Activated T-helper 1 cell treated with Interleukin-2 at 50 U/mL for 16 hours (primary cell): ENCODE measurements around the gene INTS6.

Source experiments
- DNase-seq: peaks from one replicate; pipeline ENCODE4 v3.0.0-alpha.2; 2020; ENCODE audit warnings: low read depth

The INTS6 gene

DNA sequence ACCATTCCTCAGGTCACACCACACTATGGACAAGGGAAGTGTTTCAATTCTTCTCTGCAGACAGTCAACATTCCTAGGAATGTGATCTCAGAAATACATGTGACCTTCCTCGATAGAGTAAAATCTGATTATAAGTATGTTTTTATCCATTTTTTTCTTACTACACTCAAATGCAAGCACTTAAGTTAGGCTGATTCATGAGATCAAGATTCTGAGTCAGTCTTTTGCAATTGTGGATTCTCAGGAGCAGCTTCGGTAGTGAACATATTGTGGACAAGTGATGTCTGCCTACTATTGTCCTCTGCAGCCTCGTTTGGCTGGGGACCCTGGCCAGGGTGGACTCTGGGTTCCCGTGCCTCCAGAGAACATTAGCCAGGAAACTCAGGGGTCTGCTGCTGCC lies 110.1 kb downstream of the INTS6 start:
- DNase-seq, result no peak

DNA sequence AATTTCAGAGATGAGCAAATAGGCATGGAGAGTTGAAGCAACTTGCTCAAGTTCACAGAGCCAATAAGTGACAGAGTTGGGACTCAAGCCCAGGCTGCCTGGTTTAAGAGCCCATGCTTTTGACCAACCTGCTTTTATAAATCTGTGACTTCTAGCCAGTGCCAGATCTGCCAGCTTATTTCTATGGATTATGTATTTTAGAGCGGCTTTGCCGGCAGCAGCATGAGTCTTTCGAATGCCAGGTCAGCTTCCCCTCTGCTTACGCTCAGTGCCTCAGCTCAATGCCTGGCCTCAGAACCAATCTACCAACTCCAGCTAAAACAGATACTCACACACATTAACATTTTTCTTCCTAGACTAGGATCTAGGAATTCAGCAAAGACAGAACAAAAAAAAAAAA lies 111.0 kb downstream of the INTS6 start:
- DNase-seq, result no peak

DNA sequence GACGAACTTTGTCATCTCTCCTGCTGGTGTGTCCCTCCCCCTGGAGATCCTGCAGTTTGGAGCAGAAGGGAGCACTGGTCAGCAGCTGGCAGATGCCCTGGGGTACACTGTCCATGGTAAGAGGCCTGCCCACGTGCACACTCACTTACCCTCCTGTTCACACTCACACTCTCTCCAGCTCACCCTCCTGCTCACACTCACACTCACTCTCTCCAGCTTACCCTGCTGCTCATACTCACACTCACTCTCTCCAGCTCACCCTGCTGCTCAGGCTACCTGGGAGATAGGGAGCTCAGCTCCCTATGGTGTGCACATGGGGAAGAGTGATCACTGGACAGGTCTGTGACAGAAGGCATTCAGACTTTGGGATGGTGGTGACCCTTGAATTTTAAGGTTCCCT lies 111.6 kb downstream of the INTS6 start:
- no peak for DNase-seq

DNA sequence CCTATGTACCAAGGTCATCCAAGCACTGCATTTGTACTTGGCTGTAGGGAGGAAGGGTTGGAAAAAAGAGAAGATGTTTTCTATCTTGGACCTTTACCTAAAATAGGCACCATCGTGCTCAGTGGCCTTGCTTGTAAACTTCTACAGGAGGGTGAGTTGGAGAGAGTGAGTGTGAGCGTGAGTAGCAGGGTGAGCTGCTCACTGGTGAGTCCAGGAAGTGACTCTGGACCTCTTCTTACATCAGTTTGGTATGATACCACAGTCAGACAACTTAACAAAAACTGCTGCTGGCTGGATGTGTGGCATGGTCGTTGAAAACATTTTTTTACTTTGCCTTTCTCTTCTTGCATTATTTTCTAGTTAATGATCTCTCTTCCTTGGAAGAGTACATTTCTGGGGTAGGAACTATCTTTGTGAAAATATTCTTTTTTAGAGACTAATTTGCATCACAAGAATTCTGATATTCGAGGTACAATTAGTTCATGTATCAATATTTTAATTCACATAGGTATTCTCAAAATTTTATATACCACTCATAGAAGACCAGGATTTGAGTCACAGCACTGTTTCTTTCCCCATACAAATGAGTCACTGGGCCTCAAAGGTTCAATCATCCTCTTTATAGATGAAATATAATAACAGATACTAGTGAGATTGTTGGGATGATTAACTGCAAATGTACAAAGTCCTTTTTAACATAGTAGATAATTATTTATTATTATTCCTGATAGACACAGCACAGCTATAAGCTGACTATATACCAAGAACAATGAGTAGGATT lies 112.7 kb downstream of the INTS6 start:
- DNase-seq, result no peak

DNA sequence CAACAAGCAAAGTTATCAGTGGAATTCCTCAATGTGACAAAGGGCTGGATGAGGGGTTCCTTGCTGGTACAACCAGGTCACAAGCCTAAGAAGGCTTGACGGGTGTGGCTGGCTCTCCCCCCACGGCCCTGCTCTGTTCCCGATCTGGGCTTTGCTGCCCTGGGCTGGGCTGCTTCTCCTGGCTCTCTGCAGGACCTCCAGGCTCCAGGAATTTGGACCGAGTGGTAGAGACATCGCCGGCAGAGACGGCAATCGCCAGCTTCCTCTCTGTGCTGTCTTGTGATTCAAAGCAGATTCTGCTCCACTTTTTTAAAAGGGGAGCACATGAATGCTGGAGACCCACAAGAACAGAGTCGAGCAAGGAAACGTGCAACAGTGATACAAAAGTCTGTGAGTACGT lies 113.5 kb downstream of the INTS6 start, which contains the start of gene SERPINE3:
Gene SERPINE3, plus strand, starts transcription at position 338 of the 400 bp plus-strand sequence. CDS start 1,401 bp downstream, outside the sequence.
- no peak for DNase-seq

DNA sequence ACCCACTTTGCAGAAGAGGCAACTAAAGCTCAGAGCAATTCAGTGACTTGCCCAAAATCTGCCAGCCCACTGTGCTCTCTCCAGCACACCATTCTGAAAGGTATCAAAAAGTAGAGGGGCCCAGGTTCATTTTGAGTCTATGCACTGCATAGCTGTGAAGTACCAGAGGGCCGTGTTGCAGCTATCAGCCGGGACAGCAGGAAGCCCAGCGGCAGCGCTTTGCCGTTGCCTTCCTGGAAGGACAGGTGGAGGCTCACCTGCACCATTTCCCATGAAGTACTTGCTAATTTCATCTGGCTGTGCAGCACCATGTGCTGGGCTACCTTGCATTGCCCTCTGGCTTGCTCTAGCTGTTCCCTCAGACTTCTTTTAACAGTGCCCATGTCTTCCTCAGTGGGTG lies 116.1 kb downstream of the INTS6 start:
- DNase-seq, result no peak

DNA sequence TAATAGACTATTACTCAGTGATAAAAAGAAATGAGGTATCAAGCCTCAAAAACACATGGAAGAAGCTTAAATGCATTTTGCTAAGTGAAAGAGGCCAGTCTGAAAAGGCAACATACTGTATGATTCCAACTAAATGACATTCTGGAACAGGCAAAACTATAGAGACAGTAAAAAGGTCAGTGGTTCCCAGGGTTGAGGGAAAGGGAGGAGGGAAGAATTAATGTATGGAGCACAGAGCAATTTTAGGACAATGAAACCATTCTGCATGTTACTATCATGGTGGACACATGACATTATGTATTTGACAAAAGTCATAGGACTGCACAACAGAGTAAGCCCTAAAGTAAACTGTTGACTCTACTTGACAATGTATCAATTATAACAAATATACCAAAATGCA lies 119.0 kb downstream of the INTS6 start:
- no peak for DNase-seq

DNA sequence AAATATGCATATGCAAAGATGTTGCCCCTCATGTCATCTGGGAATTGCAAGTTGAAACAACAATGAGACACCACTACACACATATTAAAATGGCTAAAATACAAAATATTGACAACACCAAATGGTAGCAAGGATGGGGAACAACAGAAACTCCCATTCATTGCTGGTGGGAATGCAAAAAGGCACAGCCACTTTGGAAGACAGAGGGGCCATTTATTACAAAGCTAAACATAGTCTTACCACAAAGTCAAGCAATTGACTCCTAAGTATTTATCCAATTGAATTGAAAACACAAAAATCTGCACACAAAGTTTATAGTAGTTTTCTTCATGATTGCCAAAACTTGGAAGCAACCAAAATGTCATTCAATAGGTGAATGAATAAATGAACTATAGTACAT lies 119.4 kb downstream of the INTS6 start:
- no peak for DNase-seq

DNA sequence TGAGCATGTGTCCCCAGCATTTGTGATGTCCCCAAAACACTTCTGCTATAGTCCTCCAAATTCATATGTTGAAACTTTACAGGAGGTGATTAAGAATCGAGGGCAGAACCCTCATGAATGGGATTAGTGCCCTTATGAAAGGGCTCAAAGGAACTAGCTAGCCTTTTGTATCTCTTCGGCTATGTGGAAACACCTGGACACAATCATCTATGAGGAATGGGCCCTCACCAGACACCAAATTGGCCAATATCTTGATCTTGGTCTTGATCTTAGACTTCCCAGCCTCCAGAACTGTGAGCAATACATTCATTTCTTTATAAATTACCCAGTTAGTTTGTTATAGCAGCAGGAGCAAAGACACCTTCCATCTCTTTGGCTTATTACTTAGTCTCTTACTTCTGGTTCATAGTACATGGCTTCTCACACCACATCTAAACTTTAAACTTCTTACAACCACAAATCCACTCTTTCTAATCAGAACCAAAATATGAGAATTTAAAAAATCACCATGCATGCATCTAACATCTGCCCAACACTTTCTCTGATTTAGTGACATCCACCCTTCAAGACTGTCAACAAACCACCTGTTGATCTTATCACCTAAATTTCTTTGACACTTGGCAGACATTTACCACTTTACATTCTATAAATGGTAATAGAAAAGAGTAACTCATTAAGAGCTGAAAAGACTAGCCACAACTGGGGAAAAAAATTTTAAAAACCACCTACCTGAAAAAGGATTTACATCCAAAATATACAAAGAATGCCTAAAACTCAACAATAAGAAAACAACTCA lies 120.1 kb downstream of the INTS6 start:
- DNase-seq, result no peak

DNA sequence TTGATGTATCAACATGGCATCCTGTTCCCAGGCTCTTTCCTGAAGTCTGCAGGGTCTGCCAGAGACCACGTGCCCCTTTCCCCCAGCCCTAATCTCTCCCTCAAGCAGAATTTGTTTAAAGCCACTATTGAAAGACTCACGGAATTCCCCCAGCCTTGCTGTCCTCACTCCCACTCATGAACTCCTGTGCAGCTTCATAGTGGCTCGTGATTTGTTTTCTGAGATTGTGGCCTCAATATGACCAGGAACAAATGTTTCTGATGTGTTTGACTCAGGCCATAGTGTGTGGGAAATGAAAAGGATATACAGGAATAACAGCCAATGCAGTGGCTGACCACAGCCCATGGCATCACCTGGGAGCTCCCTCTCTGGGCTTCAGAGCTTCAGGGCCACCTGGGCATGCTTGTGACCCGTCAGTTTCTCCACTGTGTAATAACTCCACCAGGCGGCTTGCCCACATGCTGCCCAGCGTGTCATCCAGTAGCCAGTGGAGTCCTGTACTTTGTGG lies 121.4 kb downstream of the INTS6 start:
- DNase-seq, result no peak

DNA sequence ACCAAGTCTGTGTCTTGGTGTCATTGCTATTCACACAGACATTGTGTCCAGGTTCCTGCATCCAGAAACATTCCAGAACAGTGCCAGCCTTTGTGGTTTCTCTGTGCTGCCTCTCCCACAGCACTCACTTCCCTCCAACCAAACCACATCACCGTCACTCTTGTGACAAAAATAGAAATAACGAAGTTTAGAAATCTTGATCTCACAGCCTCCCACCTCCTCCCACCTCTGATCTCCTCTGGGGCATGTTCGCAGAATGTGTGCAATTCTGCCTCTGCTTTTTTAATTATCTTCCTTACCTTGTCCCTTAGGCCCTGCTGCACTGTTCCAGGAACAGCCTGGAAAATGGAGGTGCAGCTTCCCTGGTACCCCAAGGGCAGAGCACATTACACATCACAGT lies 122.0 kb downstream of the INTS6 start:
- no peak for DNase-seq

DNA sequence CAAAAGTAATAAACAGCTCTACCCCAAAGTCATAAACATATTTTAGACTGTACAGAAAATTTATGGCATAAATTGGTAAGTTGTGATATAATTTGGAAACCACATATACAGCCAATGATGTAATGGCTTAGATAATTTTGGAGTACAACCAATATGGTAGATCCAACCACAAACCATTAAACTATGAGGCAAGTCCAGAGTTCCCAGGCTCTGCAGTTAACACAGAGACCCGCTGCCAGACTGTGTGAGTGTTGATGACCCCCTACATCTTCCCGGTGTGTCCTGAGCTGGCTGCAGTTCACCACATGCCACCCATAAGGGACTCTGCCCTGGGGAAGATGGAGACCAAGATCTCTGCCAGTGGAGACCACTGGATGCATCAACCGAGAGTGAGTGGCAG lies 123.2 kb downstream of the INTS6 start:
- no peak for DNase-seq

DNA sequence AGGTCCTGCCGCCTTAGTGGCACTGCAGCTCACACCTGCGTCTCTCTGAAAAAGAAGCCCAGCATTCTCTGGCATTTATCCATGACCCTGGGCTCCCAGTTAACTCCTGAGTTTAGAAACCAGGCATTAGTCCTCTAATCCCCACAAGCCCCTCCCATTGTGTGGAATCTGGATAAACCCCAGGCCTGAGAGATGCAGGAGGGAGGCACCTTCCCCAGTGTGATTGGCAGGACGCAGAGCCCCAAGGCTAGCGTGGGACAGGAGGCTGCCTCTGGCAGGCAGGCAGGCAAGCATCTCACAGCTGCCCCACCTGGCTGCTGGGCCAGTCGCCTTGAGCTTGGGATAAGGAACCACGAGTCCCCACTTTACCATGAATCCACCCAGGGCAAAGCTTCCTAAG lies 124.3 kb downstream of the INTS6 start:
- no peak for DNase-seq

DNA sequence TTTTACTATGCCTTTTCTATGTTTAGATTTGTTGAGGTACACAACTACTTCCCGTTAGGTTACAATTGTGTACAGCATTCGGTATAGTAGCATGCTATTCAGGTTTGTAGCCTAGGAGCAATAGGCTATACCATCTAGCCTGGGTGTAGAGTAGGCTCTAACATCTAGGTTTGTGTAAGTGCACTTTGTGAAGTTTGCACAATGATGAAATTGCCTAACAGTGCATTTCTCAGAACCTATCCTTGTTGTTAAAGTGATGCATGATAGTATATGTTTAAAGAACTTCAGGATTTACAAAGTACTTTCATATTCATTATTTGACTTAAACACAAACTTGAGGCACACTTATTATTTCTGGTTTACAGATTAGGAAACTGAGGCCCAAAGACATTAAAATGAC lies 124.9 kb downstream of the INTS6 start:
- DNase-seq, result no peak

DNA sequence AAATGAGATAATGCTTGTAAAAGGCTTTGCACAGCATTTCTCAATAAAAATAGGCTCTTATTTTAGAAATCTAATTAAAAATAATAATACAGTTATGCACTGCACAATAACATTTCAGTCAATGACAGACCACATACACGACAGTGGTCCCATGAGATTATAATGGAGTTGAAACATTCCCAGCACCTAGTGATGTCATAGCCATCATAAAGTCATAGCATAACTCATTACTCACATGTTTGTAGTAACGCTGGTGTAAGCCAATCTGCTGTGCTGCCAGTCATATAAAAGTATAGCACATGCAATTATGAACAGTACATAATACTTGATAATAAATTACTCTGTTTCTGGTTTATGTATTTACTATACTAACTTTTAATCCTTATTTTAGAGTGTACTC lies 126.1 kb downstream of the INTS6 start:
- DNase-seq, result no peak

DNA sequence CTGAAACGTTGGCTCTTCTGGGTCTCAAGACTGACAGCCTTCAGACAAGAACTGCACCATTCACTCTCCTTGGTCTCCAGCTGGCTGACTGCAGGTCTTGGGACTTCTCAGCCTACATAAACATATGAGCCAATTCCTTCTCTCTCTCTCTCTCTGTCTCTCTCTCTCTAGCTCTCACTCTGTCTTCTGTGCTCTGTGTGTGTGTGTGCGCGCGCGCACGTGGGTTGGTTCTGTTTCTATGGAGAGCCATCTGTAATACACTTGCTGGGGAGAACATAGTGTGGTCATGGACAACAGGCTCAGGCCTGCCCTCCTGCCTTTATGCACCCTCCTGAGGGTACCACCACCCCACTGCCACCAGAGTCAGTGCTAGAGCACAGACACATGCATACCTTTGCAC lies 127.0 kb downstream of the INTS6 start:
- no peak for DNase-seq

DNA sequence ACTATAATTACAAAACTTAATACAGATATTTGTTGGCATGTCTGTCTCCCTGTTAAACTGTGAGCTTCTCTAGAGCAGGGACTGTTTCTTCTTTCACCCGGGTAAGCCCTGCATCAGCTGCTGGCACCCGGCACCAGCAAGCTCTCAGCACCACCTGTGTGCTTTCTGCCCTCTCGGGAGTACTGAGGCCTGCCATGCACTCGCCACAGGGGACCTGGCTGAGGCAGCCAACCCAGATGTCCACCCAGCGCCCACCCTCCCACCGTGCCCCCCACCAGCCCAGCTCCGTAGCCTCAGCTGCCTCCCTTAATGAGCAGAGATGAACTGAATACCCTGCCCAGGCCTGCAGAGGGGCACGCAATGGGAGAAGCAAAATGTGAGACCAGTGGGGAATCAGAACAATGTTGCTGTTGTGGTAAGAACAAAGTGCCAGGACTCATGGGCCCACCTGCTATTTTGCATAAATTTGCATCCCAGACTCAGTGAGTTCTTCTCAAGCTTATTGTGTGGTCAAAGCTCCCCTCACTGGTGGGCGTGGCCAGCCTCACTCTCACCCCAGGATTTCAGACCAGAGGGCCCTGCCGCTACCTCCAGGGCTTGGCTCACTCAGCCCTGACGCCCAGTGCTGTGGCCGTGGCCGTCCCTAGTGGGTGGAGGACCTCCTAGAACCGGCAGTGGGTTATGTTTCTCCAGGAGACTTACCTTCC lies 128.0 kb downstream of the INTS6 start:
- no peak for DNase-seq

DNA sequence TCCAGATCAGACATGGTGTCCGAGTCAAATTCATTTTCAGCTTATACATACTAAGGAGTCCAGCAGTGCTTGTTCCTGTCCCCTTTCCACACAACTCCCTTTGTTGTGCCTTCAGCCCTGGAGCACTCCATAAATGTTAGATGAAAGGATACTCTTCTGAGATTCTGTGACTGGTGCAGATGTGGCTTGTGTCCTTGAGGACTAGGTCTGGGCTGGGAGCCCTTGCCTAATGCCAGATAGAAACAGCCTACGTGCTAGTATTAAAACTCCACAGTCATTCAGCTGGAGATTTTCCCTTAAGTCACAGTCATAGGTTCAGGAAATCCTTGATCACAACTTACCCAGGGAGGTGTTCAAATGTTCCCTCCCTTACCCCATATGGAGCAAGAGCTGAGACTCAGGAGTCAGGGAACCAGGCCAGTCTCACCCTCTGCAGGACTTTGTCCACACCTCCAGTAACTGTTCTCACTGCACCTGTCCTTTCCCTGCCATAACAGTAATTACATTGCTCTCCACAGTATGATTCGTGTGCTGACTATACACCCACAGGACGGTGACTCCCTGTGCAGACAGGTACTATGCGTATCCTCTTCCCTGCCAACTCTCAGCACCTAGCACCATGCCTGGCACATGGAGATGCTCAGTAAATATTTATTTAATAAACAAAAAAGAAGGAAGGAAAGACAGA lies 128.9 kb downstream of the INTS6 start:
- no peak for DNase-seq

DNA sequence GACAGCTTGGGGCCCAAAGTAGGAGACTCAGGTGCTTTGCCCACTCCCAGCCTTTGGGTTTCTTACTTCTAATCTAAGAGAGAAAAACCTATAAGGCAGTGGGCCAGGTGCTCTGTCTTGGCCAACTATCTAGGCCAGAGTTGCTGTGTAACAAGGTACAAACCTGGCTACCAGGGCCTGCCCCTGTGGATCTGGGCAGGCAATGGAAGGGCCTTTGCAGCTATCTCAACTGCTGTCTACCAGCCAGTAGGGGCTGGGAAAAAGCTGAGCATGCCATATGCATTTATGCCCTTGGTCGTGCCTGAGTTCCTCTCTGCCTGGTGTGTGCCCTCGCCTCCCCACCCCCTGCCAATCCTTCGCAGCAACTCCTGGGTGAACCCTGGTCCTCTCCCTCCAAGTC lies 130.0 kb downstream of the INTS6 start:
- no peak for DNase-seq

DNA sequence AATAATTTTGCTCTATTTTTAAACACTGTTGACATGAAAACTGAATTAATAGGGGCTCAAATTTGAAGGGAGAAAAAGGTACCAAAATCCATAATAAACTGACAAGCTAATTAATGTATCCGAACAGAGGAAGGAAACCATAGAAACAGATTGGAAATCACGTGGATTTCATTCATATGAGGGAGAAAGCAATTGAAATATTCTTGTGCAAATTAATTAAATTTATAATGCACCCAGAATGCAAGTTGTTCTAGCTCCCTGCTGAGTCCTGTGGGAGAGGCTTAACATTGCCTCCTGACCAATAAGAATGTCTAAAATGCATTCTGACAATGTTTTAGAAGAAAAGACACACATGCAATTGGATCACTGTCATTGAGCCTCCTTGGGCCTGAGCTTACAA lies 131.0 kb downstream of the INTS6 start:
- no peak for DNase-seq

DNA sequence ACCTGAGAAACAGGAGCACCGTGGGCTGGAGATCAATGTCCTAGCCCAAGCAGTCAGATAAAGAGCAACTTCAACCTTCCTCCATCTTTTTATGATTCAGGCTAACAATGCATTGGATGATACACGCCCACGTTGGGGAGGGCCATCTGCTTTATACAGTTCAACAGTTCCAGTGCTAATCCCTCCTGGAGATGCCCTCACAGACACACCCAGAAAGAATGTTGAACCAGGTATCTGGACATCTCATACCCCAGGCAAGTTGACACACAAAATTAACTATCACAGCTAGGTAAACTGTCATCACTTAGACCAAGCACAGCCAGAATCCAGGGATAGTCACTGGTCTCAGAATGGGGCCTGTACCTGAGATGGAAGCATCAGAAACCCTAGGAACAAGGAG lies 134.0 kb downstream of the INTS6 start:
- no peak for DNase-seq

DNA sequence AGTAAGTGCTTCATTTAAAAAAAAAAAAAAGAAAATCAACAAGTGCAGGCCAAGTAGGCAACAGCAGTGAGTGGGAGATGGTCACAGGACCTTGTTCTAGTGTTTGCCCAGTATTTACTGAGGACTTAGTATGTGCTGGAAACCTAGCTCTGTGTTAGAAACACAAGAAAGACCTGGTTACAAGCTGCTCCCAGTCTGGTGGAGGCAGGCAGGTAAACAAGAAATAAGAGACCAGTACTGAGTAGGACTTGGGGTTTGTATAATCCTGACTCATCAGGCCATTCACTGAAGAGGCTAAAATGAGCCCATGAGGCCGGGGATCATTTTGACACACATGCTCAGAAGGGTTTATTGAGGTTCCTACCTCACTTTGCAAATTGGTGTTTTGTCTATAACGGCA lies 134.8 kb downstream of the INTS6 start:
- DNase-seq, result no peak
